HG03039 (cell line): ENCODE data around the gene IAH1.

Source experiments
- ATAC-seq: cut with Tn5 transposase; IDR thresholded peaks from one replicate; pipeline ENCODE4 v1.9.1; 2021; ENCODE audit warnings: mild to moderate bottlenecking, moderate library complexity; ENCODE audit not compliant: unreplicated experiment

IAH1 gene

GRCh38 chr2:9525266-9525665, 50.9 kb downstream of the IAH1 start:
- ATAC-seq = no peak

- no peak for ATAC-seq
Measured at GRCh38 chr2:9527995-9528787, 53.8 kb downstream of the IAH1 start.

- ATAC-seq = no peak
Measured at GRCh38 chr2:9532421-9532820, 58.1 kb downstream of the IAH1 start.

- ATAC-seq = no peak
Measured at GRCh38 chr2:9533663-9534062, 59.3 kb downstream of the IAH1 start.

DNA sequence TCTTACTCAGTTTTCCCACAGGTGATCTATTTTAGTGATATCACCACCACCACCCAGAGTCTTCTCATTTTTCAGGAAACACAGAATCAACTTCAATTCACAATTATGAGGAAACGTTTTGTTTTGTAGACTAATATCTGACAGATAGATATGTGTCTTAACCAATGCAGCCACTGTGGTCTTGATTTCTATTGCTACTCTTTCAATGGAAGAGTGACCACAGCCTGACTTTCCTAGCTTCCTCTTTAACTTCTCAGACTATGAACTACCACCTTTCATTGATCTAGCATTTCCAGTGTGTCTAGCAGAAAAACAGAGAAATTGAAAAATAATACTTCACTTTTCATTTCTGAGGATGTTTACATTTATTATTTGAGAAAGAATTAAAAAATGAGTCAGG, 60.8 kb downstream of the IAH1 start:
- no peak for ATAC-seq

GRCh38 chr2:9536504-9536903, 62.2 kb downstream of the IAH1 start:
- no peak for ATAC-seq

DNA sequence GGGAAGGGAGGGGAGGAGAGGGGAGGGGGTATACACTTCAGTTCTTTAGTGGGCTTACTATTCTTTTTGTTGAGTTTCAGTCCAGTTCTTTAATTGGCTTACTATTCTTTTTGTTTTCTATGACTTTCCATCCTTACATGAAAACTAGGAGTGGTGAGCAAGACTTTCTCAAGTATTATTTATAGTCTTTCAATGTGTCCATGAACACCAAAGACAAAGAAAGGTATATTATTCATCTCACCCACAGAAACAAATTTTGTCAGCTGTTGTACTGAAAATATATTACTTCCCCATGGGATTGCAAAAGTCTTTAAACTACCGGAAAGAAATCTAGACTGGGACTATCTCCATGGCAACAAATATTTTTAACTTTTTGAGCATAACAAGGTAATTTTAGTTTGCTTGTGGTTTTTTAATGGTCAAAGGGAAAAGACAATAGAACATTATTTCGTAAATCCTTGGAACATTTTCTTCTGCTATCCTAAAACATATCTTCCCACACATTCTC, 63.7 kb downstream of the IAH1 start:
- no peak for ATAC-seq
